Measurements from ENCODE around the gene CCDC40. TPM values are rescaled to one million over a fixed set of nuclear protein-coding genes. Genes with fewer than 3 reads are reported as not detected.

The CCDC40 gene
- total and polyA plus RNA-seq, 2 of the 13 experiments (the other 11 are each of a cell fraction or from before 2014, with no cell fraction given): 4.1 to 5.5 TPM

GRCh38 chr17:80024206-80024972 lies 12.1 kb upstream of the CCDC40 start (continued):
- TF ChIP-seq, protein P1, sequence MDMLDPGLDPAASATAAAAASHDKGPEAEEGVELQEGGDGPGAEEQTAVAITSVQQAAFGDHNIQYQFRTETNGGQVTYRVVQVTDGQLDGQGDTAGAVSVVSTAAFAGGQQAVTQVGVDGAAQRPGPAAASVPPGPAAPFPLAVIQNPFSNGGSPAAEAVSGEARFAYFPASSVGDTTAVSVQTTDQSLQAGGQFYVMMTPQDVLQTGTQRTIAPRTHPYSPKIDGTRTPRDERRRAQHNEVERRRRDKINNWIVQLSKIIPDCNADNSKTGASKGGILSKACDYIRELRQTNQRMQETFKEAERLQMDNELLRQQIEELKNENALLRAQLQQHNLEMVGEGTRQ (IDR thresholded peaks at IDR 0.05; ENCODE audit: low read depth, low read length): no peak
- TF ChIP-seq, protein P1 (CRISPR knock-in tag; IDR thresholded peaks at IDR 0.05; ENCODE audit: borderline replicate concordance): no peak
- 0 out of 2 replicates have a peak, but pooled peaks have one; percentile 1 for TF ChIP-seq CCDC6 (CRISPR knock-in tag; IDR thresholded peaks at IDR 0.05)
- 0 out of 2 replicates have a peak, but pooled peaks have one; percentile 13 for TF ChIP-seq RAD51 (IDR thresholded peaks at IDR 0.05; ENCODE audit: borderline replicate concordance)
- no peak for TF ChIP-seq HOXA5 (CRISPR knock-in tag; IDR thresholded peaks at IDR 0.05)
- TF ChIP-seq, protein P2, sequence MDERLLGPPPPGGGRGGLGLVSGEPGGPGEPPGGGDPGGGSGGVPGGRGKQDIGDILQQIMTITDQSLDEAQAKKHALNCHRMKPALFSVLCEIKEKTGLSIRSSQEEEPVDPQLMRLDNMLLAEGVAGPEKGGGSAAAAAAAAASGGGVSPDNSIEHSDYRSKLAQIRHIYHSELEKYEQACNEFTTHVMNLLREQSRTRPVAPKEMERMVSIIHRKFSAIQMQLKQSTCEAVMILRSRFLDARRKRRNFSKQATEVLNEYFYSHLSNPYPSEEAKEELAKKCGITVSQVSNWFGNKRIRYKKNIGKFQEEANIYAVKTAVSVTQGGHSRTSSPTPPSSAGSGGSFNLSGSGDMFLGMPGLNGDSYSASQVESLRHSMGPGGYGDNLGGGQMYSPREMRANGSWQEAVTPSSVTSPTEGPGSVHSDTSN (CRISPR knock-in tag; IDR thresholded peaks at IDR 0.05): no peak
- no peak for TF ChIP-seq CHCHD3 (CRISPR knock-in tag; IDR thresholded peaks at IDR 0.05)
- TF ChIP-seq PTBP1 (IDR thresholded peaks at IDR 0.05; ENCODE audit: low read depth, low read length, poor library complexity, severe bottlenecking): no peak
- 0 out of 2 replicates have a peak, but pooled peaks have one; percentile 7 for TF ChIP-seq EED (CRISPR knock-in tag; IDR thresholded peaks at IDR 0.05)
- no peak for TF ChIP-seq ZNF746 (CRISPR knock-in tag; IDR thresholded peaks at IDR 0.05)
- no peak for TF ChIP-seq ZNF224 (CRISPR knock-in tag; IDR thresholded peaks at IDR 0.05)
- no peak for TF ChIP-seq ZNF3 (CRISPR knock-in tag; IDR thresholded peaks at IDR 0.05)
- TF ChIP-seq YY1 (IDR thresholded peaks at IDR 0.05; ENCODE audit: insufficient read depth, insufficient replicate concordance, low read depth, low read length): no peak
- TF ChIP-seq RBM22 (optimal IDR thresholded peaks at IDR 0.05; ENCODE audit: low read length): no peak
- no peak for TF ChIP-seq ZNF30 (CRISPR knock-in tag; IDR thresholded peaks at IDR 0.05)
- no peak for TF ChIP-seq MED1 (CRISPR knock-in tag; IDR thresholded peaks at IDR 0.05)
- TF ChIP-seq TCF7 (IDR thresholded peaks at IDR 0.05; ENCODE audit: low read depth): no peak
- no peak for TF ChIP-seq NCOA5 (CRISPR knock-in tag; IDR thresholded peaks at IDR 0.05)
- no peak for TF ChIP-seq SP5 (CRISPR knock-in tag; IDR thresholded peaks at IDR 0.05; ENCODE audit: borderline replicate concordance, low read depth)
- no peak for TF ChIP-seq KLF15 (CRISPR knock-in tag; IDR thresholded peaks at IDR 0.05; ENCODE audit: borderline replicate concordance)
- TF ChIP-seq, protein P3, sequence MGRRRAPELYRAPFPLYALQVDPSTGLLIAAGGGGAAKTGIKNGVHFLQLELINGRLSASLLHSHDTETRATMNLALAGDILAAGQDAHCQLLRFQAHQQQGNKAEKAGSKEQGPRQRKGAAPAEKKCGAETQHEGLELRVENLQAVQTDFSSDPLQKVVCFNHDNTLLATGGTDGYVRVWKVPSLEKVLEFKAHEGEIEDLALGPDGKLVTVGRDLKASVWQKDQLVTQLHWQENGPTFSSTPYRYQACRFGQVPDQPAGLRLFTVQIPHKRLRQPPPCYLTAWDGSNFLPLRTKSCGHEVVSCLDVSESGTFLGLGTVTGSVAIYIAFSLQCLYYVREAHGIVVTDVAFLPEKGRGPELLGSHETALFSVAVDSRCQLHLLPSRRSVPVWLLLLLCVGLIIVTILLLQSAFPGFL (CRISPR knock-in tag; IDR thresholded peaks at IDR 0.05): no peak
- TF ChIP-seq MTA3 (CRISPR knock-in tag; IDR thresholded peaks at IDR 0.05): no peak
- TF ChIP-seq MLX (CRISPR knock-in tag; IDR thresholded peaks at IDR 0.05): no peak
- no peak for TF ChIP-seq ZNF207 (IDR thresholded peaks at IDR 0.05; ENCODE audit: borderline replicate concordance)
- TF ChIP-seq NFATC3 (CRISPR knock-in tag; IDR thresholded peaks at IDR 0.05): no peak
- TF ChIP-seq ZNF629 (CRISPR knock-in tag; conservative IDR thresholded peaks at IDR 0.05): no peak
- no peak for TF ChIP-seq TOE1 (CRISPR knock-in tag; IDR thresholded peaks at IDR 0.05)
- TF ChIP-seq DNMT1 (CRISPR knock-in tag; IDR thresholded peaks at IDR 0.05): no peak
- no peak for TF ChIP-seq SMAD3 (CRISPR knock-in tag; IDR thresholded peaks at IDR 0.05)
